ENCODE measurements around the gene RP9. TPM values are rescaled to one million over a fixed set of nuclear protein-coding genes. Genes with fewer than 3 reads are reported as not detected.

The RP9 gene
- total RNA-seq, 1 experiment from 2014 or later = 16.2 TPM

DNA sequence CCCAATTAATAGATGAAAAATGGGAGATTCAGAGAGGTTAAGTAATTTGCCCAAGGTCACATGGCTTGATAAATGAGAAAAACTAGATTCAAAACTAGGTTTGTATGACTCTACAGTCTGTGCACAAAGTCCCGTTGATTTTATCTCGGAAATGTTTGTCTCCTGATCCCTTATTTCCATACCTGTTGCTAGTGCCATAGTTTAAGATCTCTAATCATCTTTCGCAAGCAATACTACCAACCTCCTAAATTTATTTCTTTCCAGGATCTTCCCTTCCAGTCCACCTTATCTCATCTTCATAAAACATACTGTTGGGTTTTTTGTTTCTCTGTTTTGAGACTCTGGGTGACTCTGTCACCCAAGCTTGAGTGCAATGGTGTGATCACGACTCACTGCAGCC lies 49.6 kb downstream of the RP9 start:
- Histone ChIP-seq H3K79me2 (ENCODE audit: insufficient read depth, low read length) (peaks cover 20% of the 10 kb centered on the region), H3K14ac (ENCODE audit: insufficient read depth, low read length) (no peak overlapping the region), H4K8ac (replicated peaks; ENCODE audit: insufficient read length, low read depth, low read length) (no peak overlapping the region), H4K91ac (ENCODE audit: insufficient read length, low read depth, low read length) (no peak overlapping the region), H3K56ac (ENCODE audit: insufficient read length, low read depth, low read length) (no peak overlapping the region), H4K20me1 (ENCODE audit: control insufficient read depth, insufficient read depth, insufficient read length) (no peaks in the 10 kb centered on the region), H4K5ac (ENCODE audit: insufficient read length, low read depth, low read length) (no peak overlapping the region), H2BK5ac (ENCODE audit: insufficient read length, low read length) (no peak overlapping the region), H3K23ac (ENCODE audit: insufficient read length, low read depth, low read length) (no peak overlapping the region), H3K4me1 (ENCODE audit: insufficient read depth, low read length) (peaks cover 2% of the 10 kb centered on the region; the same call in 1 of the 2 replicates), H3K27me3 (ENCODE audit: insufficient read depth, low read length) (no peaks in the 10 kb centered on the region), H2BK12ac (ENCODE audit: insufficient read length, low read depth, low read length) (no peak overlapping the region), H3K18ac (ENCODE audit: insufficient read length, low read depth, low read length) (no peak overlapping the region), H3K4me2 (ENCODE audit: insufficient read depth, insufficient read length, low read length) (no peak overlapping the region), H3K4ac (ENCODE audit: low read depth, low read length) (no peak overlapping the region), H2BK15ac (ENCODE audit: low read depth, low read length) (no peak overlapping the region), H3K9me3 (ENCODE audit: control insufficient read depth, low read depth, low read length) (no peaks in the 10 kb centered on the region), H3K9ac (ENCODE audit: extremely low read depth, insufficient read length, low read length) (no peak overlapping the region), H3T11ph (ENCODE audit: low read length) (no peak overlapping the region), H3K23me2 (ENCODE audit: insufficient read length, low read depth, low read length, poor library complexity, severe bottlenecking) (no peaks in the 10 kb centered on the region), H3K27ac (ENCODE audit: insufficient read length, low read depth, low read length) (no peak overlapping the region), H2AK5ac (ENCODE audit: insufficient read length, low read length) (no peak overlapping the region), H2BK120ac (ENCODE audit: low read depth, low read length, poor library complexity, severe bottlenecking) (no peak overlapping the region), H2BK20ac (ENCODE audit: low read depth, low read length, poor library complexity, severe bottlenecking) (no peak overlapping the region), H2AFZ (ENCODE audit: low read length) (no peak overlapping the region), H3K79me1 (ENCODE audit: insufficient read depth, low read depth, low read length, poor library complexity, severe bottlenecking) (peaks cover 4% of the 10 kb centered on the region)
- no CpG with 5 or more reads among the region's 4 CpGs for WGBS (ENCODE audit: extremely low coverage, insufficient read length, low lambda C conversion rate)
- Mint-ChIP-seq H3K4me3 (no peak overlapping the region), H3K27me3 (ENCODE audit: low read depth) (no peaks in the 10 kb centered on the region), H3K27ac (no peak overlapping the region), H3K4me1 (peaks cover 3 to 17% of the 10 kb centered on the region in 2 experiments; a peak in 3 of 4 replicates), H3K36me3 (ENCODE audit: insufficient read depth in 1 of 3, low read depth in 3 of 3) (peaks cover 0 to 14% (median 3%) of the 10 kb centered on the region in 3 experiments; a peak in 4 of 7 replicates), H3K9me3 (peaks cover 4 to 5% of the 10 kb centered on the region in 2 experiments; a peak in 3 of 5 replicates)
- TF ChIP-seq, protein P1, sequence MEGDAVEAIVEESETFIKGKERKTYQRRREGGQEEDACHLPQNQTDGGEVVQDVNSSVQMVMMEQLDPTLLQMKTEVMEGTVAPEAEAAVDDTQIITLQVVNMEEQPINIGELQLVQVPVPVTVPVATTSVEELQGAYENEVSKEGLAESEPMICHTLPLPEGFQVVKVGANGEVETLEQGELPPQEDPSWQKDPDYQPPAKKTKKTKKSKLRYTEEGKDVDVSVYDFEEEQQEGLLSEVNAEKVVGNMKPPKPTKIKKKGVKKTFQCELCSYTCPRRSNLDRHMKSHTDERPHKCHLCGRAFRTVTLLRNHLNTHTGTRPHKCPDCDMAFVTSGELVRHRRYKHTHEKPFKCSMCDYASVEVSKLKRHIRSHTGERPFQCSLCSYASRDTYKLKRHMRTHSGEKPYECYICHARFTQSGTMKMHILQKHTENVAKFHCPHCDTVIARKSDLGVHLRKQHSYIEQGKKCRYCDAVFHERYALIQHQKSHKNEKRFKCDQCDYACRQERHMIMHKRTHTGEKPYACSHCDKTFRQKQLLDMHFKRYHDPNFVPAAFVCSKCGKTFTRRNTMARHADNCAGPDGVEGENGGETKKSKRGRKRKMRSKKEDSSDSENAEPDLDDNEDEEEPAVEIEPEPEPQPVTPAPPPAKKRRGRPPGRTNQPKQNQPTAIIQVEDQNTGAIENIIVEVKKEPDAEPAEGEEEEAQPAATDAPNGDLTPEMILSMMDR (conservative IDR thresholded peaks at IDR 0.05) = no peak
- no peak for DNase-seq

All from H9 (cell line).